Astrocyte of the cerebellum (primary cell): Measurements from ENCODE around the gene CNNM3.
"Not testable (repeated sequence)": the region's sequence is repeated elsewhere in the genome, so short reads cannot be mapped to it uniquely, and the experiment has no call there.

Experiments
- DNase-seq: peaks from one replicate; pipeline ENCODE4 v3.0.0-alpha.2; 2011; ENCODE audit warnings: low read depth
- H3K4me3 ChIP-seq: 2 replicates; pipeline ENCODE4 v1.5.1; 2011; ENCODE audit warnings: mild to moderate bottlenecking, low read depth, low read length, moderate library complexity
- in situ Hi-C: cut with HindIII; loops from 2 replicates; pipeline ENCODE4 v1.10.0; 2017; ENCODE audit warnings: low sequenced_read_pairs
- TF ChIP-seq, protein P1 (sequence below): IDR thresholded peaks from 2 replicates; pipeline ENCODE4 v1.5.1; 2012; ENCODE audit warnings: low read length, low read depth, moderate library complexity, mild to moderate bottlenecking; ENCODE audit errors: missing control alignments

Gene CNNM3

DNA sequence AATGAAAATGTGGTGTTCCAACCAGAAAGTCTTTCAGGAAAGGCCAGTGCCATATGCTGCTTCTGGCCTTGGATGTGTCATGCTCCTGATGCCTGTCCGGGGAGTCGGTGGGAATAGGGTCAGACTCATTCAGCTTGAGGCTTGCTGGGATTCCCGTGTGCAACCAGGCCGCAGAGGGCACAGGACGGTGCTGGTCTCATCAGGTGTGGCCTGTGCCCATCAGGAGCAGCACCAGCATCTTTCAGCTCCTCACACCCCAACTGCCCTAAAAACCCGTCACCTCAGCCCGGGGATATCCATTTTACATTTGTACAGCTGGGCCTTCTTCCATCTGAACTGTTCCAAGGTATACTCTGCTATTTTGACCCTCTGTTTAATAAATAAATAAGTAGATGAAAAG is 13.3 kb upstream of the CNNM3 start:
- in situ Hi-C loops: no loop called here
- H3K4me3 ChIP-seq: no peak overlapping the region
- no peak for DNase-seq
- TF ChIP-seq, protein P1, sequence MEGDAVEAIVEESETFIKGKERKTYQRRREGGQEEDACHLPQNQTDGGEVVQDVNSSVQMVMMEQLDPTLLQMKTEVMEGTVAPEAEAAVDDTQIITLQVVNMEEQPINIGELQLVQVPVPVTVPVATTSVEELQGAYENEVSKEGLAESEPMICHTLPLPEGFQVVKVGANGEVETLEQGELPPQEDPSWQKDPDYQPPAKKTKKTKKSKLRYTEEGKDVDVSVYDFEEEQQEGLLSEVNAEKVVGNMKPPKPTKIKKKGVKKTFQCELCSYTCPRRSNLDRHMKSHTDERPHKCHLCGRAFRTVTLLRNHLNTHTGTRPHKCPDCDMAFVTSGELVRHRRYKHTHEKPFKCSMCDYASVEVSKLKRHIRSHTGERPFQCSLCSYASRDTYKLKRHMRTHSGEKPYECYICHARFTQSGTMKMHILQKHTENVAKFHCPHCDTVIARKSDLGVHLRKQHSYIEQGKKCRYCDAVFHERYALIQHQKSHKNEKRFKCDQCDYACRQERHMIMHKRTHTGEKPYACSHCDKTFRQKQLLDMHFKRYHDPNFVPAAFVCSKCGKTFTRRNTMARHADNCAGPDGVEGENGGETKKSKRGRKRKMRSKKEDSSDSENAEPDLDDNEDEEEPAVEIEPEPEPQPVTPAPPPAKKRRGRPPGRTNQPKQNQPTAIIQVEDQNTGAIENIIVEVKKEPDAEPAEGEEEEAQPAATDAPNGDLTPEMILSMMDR: no peak

DNA sequence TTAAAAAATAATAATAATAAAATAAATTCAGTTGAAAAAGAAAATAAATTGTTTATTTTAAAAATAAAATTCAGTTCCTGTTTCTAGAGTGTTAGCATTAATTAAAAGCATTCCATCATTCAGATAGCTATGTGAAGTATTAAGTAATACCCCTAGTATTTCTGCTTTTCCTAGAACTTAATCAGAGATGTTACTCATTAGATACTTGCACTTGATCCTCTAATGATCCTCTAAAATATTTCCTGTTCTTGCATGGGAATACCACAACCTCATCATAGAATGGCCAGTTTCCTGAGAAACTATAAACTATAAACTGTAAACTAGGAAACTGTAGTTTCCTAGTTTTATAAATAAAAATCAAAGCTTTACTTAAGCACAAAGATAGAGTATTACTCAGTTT is 11.1 kb upstream of the CNNM3 start:
- in situ Hi-C loops: no loop called here
- DNase-seq: no peak
- H3K4me3 ChIP-seq: no peak overlapping the region
- TF ChIP-seq, protein P1: no peak

DNA sequence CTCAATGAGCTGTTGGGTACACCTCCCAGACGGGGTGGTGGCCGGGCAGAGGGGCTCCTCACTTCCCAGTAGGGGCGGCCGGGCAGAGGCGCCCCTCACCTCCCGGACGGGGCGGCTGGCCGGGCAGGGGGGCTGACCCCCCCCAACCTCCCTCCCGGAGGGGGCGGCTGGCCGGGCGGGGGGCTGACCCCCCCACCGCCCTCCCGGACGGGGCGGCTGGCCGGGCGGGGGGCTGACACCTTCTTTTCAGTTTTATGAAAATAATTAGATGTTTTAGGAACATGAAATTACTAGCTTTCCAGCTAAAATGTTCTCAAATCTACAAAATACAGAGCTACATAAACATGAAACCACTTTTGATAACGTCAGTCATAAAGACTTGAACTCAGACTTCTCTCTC is 10.1 kb upstream of the CNNM3 start:
- DNase-seq, H3K4me3 ChIP-seq, in situ Hi-C loops: not testable (repeated sequence)

DNA sequence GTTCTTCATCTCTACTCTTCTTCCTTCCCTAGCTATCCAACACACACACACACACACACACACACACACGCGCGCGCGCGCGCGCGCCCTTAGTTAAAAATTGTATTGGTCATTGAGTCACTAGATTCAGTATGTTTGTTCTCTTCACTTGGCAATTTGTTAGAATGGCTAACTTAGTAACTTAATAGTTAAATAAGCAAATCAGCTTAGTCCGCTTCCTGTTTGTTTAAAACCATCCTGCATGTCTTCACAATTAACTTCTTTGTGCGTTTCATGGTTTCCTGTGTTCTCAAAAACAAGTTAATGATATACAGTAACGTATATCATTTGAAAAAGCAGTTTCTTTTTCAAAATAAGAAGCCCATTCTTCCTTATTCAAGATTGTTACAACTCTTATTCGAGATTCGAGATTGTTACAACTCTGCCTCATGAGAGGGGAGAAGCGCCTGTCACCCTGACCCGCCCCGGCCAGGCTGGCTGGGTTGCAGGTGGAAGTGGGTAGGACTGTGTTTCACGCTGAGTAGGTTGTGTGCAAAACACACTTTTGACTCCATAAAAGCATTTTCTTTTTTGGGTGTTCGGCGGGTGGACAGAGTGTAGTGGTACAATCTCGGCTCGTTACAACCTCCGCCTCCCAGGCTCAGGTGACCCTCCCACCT is 9.5 kb upstream of the CNNM3 start:
- in situ Hi-C loops: no loop called here
- no peak for DNase-seq
- TF ChIP-seq, protein P1: no peak
- H3K4me3 ChIP-seq: no peak overlapping the region

DNA sequence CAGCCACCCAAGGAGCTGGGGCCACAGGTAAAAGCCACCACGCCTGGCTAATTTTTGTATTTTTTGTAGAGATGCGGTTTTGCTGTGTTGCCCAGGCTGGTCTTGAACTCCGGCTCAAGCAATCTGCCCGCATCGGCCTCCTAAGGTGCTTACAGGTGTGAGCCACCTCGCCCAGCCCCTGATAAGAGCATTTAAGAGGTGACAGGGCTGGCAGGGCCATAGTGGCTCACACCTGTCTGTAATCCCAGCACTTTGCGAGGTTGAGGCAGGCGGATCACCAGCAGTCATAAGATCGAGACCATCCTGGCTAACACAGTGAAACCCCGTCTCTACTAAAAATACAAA is 9.0 kb upstream of the CNNM3 start:
- DNase-seq: no peak
- in situ Hi-C loops: no loop called here
- TF ChIP-seq, protein P1: no peak
- no peak overlapping the region for H3K4me3 ChIP-seq

DNA sequence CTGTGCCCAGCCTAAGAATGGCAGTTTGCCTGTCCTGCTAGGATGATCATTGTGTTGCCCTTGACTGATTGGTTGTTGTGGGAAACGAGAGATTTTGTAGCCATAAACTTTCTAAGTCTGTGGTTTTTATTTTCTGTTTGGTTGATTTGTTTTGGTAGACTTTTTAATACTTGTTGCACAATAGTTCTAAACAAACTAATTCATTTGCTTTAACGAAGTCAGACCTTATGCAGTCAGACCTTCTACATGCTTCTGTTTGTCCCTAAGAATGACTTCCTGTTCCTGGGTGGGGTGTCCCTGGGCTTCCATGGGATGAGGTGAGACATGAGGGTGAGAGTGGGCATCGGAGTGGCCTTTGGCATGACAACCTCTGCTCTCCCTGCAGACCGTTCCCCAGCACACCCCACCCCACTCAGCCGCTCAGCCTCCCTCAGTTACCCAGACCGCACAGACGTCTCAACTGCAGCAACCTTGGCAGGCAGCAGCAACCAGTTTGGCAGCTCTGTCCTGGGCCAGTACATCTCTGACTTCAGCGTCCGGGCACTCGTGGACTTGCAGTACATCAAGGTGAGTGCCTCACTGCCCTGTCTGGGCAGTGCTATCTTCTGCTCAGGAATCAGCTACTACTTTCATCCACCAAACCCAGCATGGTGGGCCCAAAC is 7.8 kb upstream of the CNNM3 start:
- TF ChIP-seq, protein P1: no peak
- H3K4me3 ChIP-seq: no peak overlapping the region
- in situ Hi-C loops: no loop called here
- DNase-seq: no peak

DNA sequence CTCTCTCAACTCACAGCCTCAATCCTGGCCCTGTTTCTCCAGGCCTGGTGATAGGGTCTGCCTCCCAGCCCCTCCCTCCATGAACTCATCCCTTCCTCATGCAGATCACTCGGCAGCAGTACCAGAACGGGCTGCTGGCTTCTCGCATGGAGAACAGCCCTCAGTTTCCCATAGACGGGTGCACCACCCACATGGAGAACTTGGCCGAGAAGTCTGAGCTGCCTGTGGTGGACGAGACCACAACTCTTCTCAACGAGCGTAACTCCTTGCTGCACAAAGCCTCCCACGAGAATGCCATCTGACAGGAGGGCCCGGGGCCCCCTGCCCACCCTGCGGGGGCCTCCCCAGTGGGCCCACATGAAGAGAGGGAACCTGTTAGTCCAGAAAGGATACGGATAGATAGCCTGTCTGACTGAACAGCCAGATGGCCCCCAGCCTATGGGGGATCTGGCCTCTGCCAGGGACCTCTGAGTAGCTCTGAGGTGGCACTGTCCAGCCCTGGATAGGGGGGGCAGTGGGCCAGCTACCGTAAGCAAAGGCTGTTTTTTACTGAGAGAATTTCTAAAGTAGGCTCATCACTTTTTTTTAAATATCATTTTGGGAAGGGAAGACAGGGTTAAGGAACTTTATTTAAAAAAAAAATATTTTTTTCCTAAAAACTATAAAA is 6.7 kb upstream of the CNNM3 start:
- no peak for DNase-seq
- in situ Hi-C loops: no loop called here
- H3K4me3 ChIP-seq: no peak overlapping the region
- TF ChIP-seq, protein P1: no peak
